ENCODE measurements around the gene SLC12A9.
"Not testable (repeated sequence)": the region's sequence is repeated elsewhere in the genome, so short reads cannot be mapped to it uniquely, and the experiment has no call there.

SLC12A9 gene

DNA sequence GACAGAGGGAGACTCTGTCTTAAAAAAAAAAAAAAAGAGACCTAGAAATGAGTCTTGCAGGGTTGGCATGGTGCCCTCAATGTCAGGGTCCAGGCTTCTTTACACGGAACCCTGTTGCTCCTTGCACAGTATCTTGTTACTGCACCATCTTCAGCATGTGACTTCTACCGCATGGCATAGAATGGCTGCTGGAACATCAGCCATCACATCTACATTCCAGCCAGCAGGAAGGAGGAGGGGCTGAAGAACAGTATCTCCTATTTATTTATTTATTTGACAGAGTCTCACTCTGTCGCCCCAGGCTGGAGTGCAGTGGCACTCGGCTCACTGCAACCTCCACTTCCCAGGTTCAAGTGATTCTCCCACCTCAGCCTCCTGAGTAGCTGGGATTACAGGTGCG lies 46.9 kb downstream of the SLC12A9 start:
- Histone ChIP-seq H3K27ac (ENCODE audit: low read length) (no peak overlapping the region), H3K4me1 (ENCODE audit: control insufficient read depth, insufficient read depth, low read length) (peaks cover 24% of the 10 kb centered on the region), H3K9me3 (ENCODE audit: control insufficient read depth in 2 of 2, low read length in 2 of 2) (no peaks in the 10 kb centered on the region), H3K9ac (ENCODE audit: low read length in 2 of 2) (no peak overlapping the region), H3K36me3 (ENCODE audit: control insufficient read depth in 2 of 2, insufficient read depth in 2 of 2, low read length in 2 of 2) (no peaks in the 10 kb centered on the region), H3K27me3 (ENCODE audit: control insufficient read depth in 1 of 2, insufficient read depth in 2 of 2, low read length in 2 of 2) (peaks cover 21 to 44% of the 10 kb centered on the region in 2 donors), H3K4me3 (ENCODE audit: low read length in 2 of 2) (no peak overlapping the region)

DNA sequence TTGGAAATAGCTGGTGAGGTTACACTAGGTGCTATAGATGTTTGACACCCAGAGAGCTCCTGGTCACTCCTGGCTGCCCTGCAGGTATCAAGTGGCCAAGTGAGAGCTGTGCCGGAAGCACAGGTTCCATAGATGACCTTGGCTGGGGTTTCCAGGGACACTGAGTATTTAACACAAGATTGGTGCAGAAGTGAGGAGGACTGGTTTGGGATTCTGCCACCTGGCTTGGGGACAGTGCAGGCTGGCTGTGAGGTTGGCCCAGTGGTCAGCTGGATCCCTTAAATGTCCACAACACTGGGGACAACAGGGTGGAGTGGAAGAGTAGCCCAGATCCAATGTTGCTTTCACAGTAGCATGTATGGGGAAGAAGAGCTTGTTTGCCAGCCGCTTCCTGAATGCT lies 48.5 kb downstream of the SLC12A9 start:
- no peaks in the 10 kb centered on the region for H3K36me3 ChIP-seq (ENCODE audit: control insufficient read depth in 2 of 2, insufficient read depth in 2 of 2, low read length in 2 of 2)
- no peak overlapping the region for H3K4me3 ChIP-seq (ENCODE audit: low read length in 2 of 2)
- H3K27me3 ChIP-seq (ENCODE audit: control insufficient read depth in 1 of 2, insufficient read depth in 2 of 2, low read length in 2 of 2) = peaks cover 20 to 34% of the 10 kb centered on the region in 2 donors
- H3K4me1 ChIP-seq (ENCODE audit: control insufficient read depth, insufficient read depth, low read length) = peaks cover 11% of the 10 kb centered on the region
- H3K27ac ChIP-seq (ENCODE audit: low read length) = no peak overlapping the region
- H3K9me3 ChIP-seq (ENCODE audit: control insufficient read depth in 2 of 2, low read length in 2 of 2) = no peaks in the 10 kb centered on the region
- no peak overlapping the region for H3K9ac ChIP-seq (ENCODE audit: low read length in 2 of 2)

DNA sequence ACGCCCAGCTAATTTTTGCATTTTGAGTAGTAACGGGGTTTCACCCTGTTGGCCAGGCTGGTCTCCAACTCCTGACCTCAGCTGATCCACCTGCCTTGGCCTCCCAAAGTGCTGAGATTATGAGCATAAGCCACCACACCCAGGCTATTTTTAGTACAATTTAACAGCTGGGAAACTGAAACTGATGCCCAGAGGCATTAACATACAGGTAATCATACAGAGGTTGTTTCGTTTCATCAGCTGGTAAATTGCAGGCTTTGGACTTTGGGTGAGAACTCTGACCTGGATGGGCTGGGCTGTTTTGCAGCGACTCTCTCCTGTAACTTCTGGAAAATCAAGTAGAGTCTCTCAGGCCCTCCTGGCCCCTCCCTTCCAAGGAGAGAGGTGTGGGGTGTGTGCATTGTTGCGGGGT lies 49.4 kb downstream of the SLC12A9 start:
- no peak overlapping the region for H3K4me3 ChIP-seq (ENCODE audit: low read length in 2 of 2)
- no peak overlapping the region for H3K9ac ChIP-seq (ENCODE audit: low read length in 2 of 2)
- H3K27ac ChIP-seq (ENCODE audit: low read length) = no peak overlapping the region
- peaks cover 14 to 26% of the 10 kb centered on the region in 2 donors for H3K27me3 ChIP-seq (ENCODE audit: control insufficient read depth in 1 of 2, insufficient read depth in 2 of 2, low read length in 2 of 2)
- no peaks in the 10 kb centered on the region for H3K9me3 ChIP-seq (ENCODE audit: control insufficient read depth in 2 of 2, low read length in 2 of 2)
- peaks cover 3% of the 10 kb centered on the region for H3K4me1 ChIP-seq (ENCODE audit: control insufficient read depth, insufficient read depth, low read length)
- H3K36me3 ChIP-seq (ENCODE audit: control insufficient read depth in 2 of 2, insufficient read depth in 2 of 2, low read length in 2 of 2) = no peaks in the 10 kb centered on the region

DNA sequence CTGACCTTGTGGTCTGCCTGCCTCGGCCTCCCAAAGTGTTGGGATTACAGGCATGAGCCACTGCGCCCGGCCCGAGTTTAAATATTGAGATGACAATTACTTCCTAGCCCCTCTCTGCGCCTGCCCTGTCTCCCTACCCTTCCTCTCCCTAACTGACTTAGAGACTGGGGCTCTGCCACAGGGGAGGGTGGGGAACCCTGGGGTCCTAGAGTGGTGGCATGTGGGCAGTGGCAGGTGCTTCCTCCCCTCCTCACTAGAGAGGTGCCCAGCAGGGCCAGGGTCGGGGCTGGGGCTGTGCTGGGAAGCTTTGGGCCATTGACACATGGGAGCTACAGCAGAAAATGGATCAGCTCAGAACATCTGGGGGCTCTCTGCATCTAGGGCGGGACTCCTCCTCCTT lies 50.1 kb downstream of the SLC12A9 start:
- Histone ChIP-seq H3K27ac (ENCODE audit: low read length) (no peak overlapping the region), H3K9ac (ENCODE audit: low read length in 2 of 2) (no peak overlapping the region), H3K9me3 (ENCODE audit: control insufficient read depth in 2 of 2, low read length in 2 of 2) (no peaks in the 10 kb centered on the region), H3K4me1 (ENCODE audit: control insufficient read depth, insufficient read depth, low read length) (no peaks in the 10 kb centered on the region), H3K36me3 (ENCODE audit: control insufficient read depth in 2 of 2, insufficient read depth in 2 of 2, low read length in 2 of 2) (no peaks in the 10 kb centered on the region), H3K27me3 (ENCODE audit: control insufficient read depth in 1 of 2, insufficient read depth in 2 of 2, low read length in 2 of 2) (peaks cover 9 to 19% of the 10 kb centered on the region in 2 donors), H3K4me3 (ENCODE audit: low read length in 2 of 2) (no peak overlapping the region)

DNA sequence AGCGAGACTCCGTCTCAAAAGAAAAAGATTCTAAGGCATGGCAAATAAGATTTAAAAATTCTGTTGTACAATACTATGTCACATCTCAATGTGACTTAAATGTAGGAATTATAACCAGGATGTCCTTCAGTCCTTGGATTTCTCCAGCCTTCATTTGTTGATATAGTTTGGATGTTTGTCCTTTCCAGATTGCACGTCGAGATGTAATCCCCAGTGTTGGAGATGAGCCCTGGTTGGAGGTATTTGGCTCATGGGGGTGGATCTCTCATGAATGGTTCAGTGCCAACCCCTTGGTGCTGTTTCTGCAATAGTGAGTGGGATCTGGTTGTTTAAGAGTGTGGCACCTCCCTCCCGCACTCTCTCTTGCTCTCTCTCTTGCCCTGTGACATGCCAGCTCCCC lies 56.0 kb downstream of the SLC12A9 start:
- no peak overlapping the region for H3K9ac ChIP-seq (ENCODE audit: low read length in 2 of 2)
- no peak overlapping the region for H3K27ac ChIP-seq (ENCODE audit: low read length)
- H3K36me3 ChIP-seq (ENCODE audit: control insufficient read depth in 2 of 2, insufficient read depth in 2 of 2, low read length in 2 of 2) = no peaks in the 10 kb centered on the region
- peaks cover 0 to 5% of the 10 kb centered on the region in 2 donors for H3K27me3 ChIP-seq (ENCODE audit: control insufficient read depth in 1 of 2, insufficient read depth in 2 of 2, low read length in 2 of 2)
- H3K4me3 ChIP-seq (ENCODE audit: low read length in 2 of 2) = no peak overlapping the region
- no peaks in the 10 kb centered on the region for H3K9me3 ChIP-seq (ENCODE audit: control insufficient read depth in 2 of 2, low read length in 2 of 2)
- no peaks in the 10 kb centered on the region for H3K4me1 ChIP-seq (ENCODE audit: control insufficient read depth, insufficient read depth, low read length)

DNA sequence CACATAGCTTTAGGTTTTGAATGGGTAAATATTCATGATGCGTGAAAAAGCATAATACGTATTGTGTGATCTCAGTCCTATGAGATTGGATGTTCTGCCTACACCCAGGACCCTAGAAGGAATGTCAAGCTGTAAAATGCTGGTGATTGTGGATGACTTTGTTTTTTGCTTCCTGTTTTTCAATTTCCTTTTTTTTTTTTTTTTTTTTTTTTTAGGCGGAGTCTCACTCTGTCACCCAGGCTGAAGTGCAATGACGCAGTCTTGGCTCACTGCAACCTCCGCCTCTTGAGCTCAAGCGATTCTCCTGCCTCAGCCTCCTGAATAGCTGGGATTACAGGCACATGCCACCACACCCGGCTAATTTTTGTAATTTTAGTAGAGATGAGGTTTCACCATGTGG lies 57.9 kb downstream of the SLC12A9 start:
- H3K4me1 ChIP-seq (ENCODE audit: control insufficient read depth, insufficient read depth, low read length); H3K36me3 ChIP-seq (ENCODE audit: control insufficient read depth in 2 of 2, insufficient read depth in 2 of 2, low read length in 2 of 2); H3K27ac ChIP-seq (ENCODE audit: low read length); H3K9me3 ChIP-seq (ENCODE audit: control insufficient read depth in 2 of 2, low read length in 2 of 2); H3K27me3 ChIP-seq (ENCODE audit: control insufficient read depth in 1 of 2, insufficient read depth in 2 of 2, low read length in 2 of 2); H3K9ac ChIP-seq (ENCODE audit: low read length in 2 of 2); H3K4me3 ChIP-seq (ENCODE audit: low read length in 2 of 2): not testable (repeated sequence)

DNA sequence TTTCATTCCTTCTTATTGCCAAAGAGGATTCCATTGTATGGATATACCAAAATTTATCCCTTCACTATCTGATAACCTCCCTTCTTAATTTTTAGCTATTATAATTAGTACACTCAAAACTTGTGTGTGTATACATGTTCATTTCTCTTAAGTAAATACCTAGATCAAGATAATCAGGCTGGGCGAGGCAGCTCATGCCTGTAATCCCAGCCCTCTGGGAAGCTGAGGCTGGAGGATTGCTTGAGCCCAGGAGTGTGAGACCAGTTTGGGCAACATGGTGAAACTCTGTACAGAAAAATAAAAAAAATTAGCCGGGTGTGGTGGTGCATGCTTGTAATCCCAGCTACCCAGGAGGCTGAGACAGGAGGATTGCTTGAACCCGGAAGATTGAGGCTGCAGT lies 59.0 kb downstream of the SLC12A9 start:
- no peaks in the 10 kb centered on the region for H3K36me3 ChIP-seq (ENCODE audit: control insufficient read depth in 2 of 2, insufficient read depth in 2 of 2, low read length in 2 of 2)
- H3K4me1 ChIP-seq (ENCODE audit: control insufficient read depth, insufficient read depth, low read length) = no peaks in the 10 kb centered on the region
- no peak overlapping the region for H3K4me3 ChIP-seq (ENCODE audit: low read length in 2 of 2)
- H3K9ac ChIP-seq (ENCODE audit: low read length in 2 of 2) = no peak overlapping the region
- H3K27ac ChIP-seq (ENCODE audit: low read length) = no peak overlapping the region
- H3K9me3 ChIP-seq (ENCODE audit: control insufficient read depth in 2 of 2, low read length in 2 of 2) = no peaks in the 10 kb centered on the region
- peaks cover 0 to 5% of the 10 kb centered on the region in 2 donors for H3K27me3 ChIP-seq (ENCODE audit: control insufficient read depth in 1 of 2, insufficient read depth in 2 of 2, low read length in 2 of 2)

DNA sequence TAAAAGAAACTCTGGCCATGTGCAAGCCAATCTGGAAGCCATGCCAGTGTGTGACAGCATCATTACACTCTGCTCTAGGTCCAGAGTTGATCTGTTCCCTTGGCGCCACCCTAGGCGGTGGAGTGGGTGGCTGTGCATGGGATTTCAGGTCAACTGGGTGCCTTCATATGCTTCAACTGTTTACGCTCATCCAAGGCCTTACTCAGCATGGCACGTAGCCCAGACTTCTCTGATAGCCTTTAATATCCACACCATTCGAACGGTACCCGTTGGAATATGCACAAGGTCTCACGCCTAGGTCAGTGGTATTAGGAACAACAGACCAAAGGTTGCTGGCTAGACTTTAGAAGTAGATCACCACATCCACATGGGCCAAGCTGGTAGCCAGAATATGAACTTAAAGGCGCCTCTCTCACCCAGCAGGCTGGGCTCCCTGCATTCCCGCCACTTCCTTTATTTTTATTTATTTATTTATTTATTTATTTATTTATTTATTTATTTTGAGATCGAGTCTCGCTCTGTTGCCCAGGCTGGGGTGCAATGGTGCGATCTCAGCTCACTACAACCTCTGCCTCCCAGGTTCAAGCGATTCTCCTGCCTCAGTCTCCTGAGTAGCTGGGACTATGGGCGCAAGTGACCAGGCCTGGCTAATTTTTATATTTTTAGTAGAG lies 61.8 kb downstream of the SLC12A9 start:
- H3K4me3 ChIP-seq (ENCODE audit: low read length in 2 of 2) = no peak overlapping the region
- peaks cover 0 to 3% of the 10 kb centered on the region in 2 donors for H3K27me3 ChIP-seq (ENCODE audit: control insufficient read depth in 1 of 2, insufficient read depth in 2 of 2, low read length in 2 of 2)
- no peaks in the 10 kb centered on the region for H3K9me3 ChIP-seq (ENCODE audit: control insufficient read depth in 2 of 2, low read length in 2 of 2)
- H3K27ac ChIP-seq (ENCODE audit: low read length) = no peak overlapping the region
- H3K4me1 ChIP-seq (ENCODE audit: control insufficient read depth, insufficient read depth, low read length) = no peaks in the 10 kb centered on the region
- H3K9ac ChIP-seq (ENCODE audit: low read length in 2 of 2) = no peak overlapping the region
- H3K36me3 ChIP-seq (ENCODE audit: control insufficient read depth in 2 of 2, insufficient read depth in 2 of 2, low read length in 2 of 2) = no peaks in the 10 kb centered on the region

DNA sequence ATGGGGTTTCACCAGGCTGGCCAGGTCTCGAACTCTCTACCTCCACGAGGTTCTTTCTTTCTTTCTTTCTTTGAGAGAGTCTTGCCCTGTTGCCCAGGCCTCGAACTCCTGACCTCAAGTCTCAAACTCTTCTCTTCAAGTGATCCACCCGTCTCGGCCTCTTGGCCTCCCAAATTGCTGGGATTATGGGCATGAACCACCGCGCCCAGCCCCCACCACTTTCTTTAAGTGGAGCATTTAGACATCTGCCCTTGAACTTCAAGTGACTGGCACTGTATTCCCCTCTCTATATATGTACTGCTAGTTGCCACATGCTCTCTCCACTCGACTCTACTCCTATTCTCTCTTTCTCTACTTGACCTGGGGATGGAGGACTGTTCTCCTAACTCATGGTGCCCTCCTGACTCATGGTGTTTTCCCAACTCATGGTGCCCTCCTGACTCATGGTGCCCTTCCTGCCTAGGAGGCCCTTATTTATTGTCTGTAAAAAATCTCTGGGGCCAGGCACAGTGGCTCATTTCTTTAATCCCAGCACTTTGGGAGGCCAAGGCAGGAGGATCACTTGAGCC lies 62.5 kb downstream of the SLC12A9 start:
- Histone ChIP-seq H3K27ac (ENCODE audit: low read length) (no peak overlapping the region), H3K9ac (ENCODE audit: low read length in 2 of 2) (no peak overlapping the region), H3K4me3 (ENCODE audit: low read length in 2 of 2) (no peak overlapping the region), H3K4me1 (ENCODE audit: control insufficient read depth, insufficient read depth, low read length) (no peaks in the 10 kb centered on the region), H3K36me3 (ENCODE audit: control insufficient read depth in 2 of 2, insufficient read depth in 2 of 2, low read length in 2 of 2) (no peaks in the 10 kb centered on the region), H3K9me3 (ENCODE audit: control insufficient read depth in 2 of 2, low read length in 2 of 2) (no peaks in the 10 kb centered on the region), H3K27me3 (ENCODE audit: control insufficient read depth in 1 of 2, insufficient read depth in 2 of 2, low read length in 2 of 2) (peaks cover 0 to 3% of the 10 kb centered on the region in 2 donors)

Measured in stomach smooth muscle (tissue), 2 donors.